Body of pancreas (tissue), 4 donors: Measurements from ENCODE around the gene HMG20A.

Experiments used
- CTCF ChIP-seq, 7 experiments: fragments of 450-650 bp in 4 of 7; fragments of 200-600 bp in 3 of 7; sonication (generic) in 3 of 7; IDR thresholded peaks; one replicate each; pipeline ENCODE4 v1.5.1; 2016 to 2019; ENCODE audit warnings: antibody characterized with exemption in 7 of 7
- POLR2A ChIP-seq, 3 donors: fragments of 450-650 bp; IDR thresholded peaks; one replicate each; pipeline ENCODE4 v1.6.1; 2016; ENCODE audit warnings: antibody characterized with exemption in 3 of 3, mild to moderate bottlenecking in 2 of 3

GRCh38 chr15:77420610-77421369 is at the start of gene HMG20A:
- TF ChIP-seq POLR2A (IDR thresholded peaks at IDR 0.05): peak in 2 of 3 donors; percentile 78
- no peak for TF ChIP-seq CTCF (IDR thresholded peaks at IDR 0.05)
